ENCODE data around the gene PCCA.

The PCCA gene

GRCh38 chr13:100473501-100474044, 384.7 kb downstream of the PCCA start:
- no peak for DNase-seq

GRCh38 chr13:100476963-100477362, 388.1 kb downstream of the PCCA start:
- DNase-seq: no peak

GRCh38 chr13:100478107-100478809, 389.4 kb downstream of the PCCA start:
- no peak for DNase-seq

GRCh38 chr13:100480676-100481075, 391.8 kb downstream of the PCCA start:
- no peak for DNase-seq

GRCh38 chr13:100483139-100483538, 394.2 kb downstream of the PCCA start:
- DNase-seq: no peak

- DNase-seq: no peak
Observed at GRCh38 chr13:100483841-100484381, 395.0 kb downstream of the PCCA start.

GRCh38 chr13:100484702-100485101, 395.8 kb downstream of the PCCA start:
- DNase-seq: peak; percentile 27

GRCh38 chr13:100485265-100485664, 396.4 kb downstream of the PCCA start:
- DNase-seq: no peak

GRCh38 chr13:100490692-100491091, 401.8 kb downstream of the PCCA start:
- DNase-seq: no peak

GRCh38 chr13:100491164-100491842, 402.4 kb downstream of the PCCA start:
- DNase-seq: no peak

GRCh38 chr13:100493418-100493817, 404.5 kb downstream of the PCCA start:
- no peak for DNase-seq

GRCh38 chr13:100495455-100495854, 406.6 kb downstream of the PCCA start:
- peak; percentile 30 for DNase-seq

- DNase-seq: peak; percentile 66
Observed at GRCh38 chr13:100497389-100497788, 408.5 kb downstream of the PCCA start.

GRCh38 chr13:100502446-100502845, 413.6 kb downstream of the PCCA start:
- peak; percentile 51 for DNase-seq

GRCh38 chr13:100503622-100504021, 414.7 kb downstream of the PCCA start:
- no peak for DNase-seq

GRCh38 chr13:100506154-100506553, 417.3 kb downstream of the PCCA start:
- no peak for DNase-seq

GRCh38 chr13:100506600-100507422, 417.9 kb downstream of the PCCA start:
- DNase-seq: peak; percentile 31

GRCh38 chr13:100508455-100508854, 419.6 kb downstream of the PCCA start:
- no peak for DNase-seq

- DNase-seq: no peak
Observed at GRCh38 chr13:100508996-100509395, 420.1 kb downstream of the PCCA start.

GRCh38 chr13:100510208-100510957, 421.5 kb downstream of the PCCA start:
- no peak for DNase-seq

GRCh38 chr13:100511466-100511865, 422.6 kb downstream of the PCCA start:
- DNase-seq: no peak

- DNase-seq: no peak
Observed at GRCh38 chr13:100512422-100512821, 423.5 kb downstream of the PCCA start.

Data from OCI-M1 (cell line).